CD4-positive, alpha-beta T cell (primary cell): ENCODE measurements around the gene DNAAF9. TPM values are rescaled to one million over a fixed set of nuclear protein-coding genes. Genes with fewer than 3 reads are reported as not detected.

ENCODE experiments used
- ATAC-seq: fragments of 200-7000 bp; cut with Tn5 transposase; one replicate; pipeline ENCODE4 v1.10.0; 2022; ENCODE audit warnings: mild to moderate bottlenecking; ENCODE audit not compliant: poor library complexity
- CTCF ChIA-PET: fragments of 350-600 bp; sonication (Branson Sonifier 250); formaldehyde crosslinking; loops from one replicate; lab custom pipeline; 2021; ENCODE audit warnings: antibody characterized with exemption, inconsistent platforms; lab: Charles Lee
- POLR2A ChIA-PET: fragments of 350-600 bp; sonication (Branson Sonifier 250); formaldehyde crosslinking; loops from one replicate; lab custom pipeline; 2021; ENCODE audit warnings: antibody characterized with exemption, inconsistent platforms; lab: Charles Lee
- DNase-seq, 14 experiments: peaks; one replicate each; pipeline ENCODE4 v3.0.0-alpha.2; 2013 to 2020; ENCODE audit warnings: mixed read lengths in 2 of 14
- H3K27ac ChIP-seq, 2 donors: one replicate each; pipeline versions ENCODE4 v1.5.1 to v1.7.0; 2013; ENCODE audit warnings: low read length in 2 of 2, low read depth in 1 of 2, mild to moderate bottlenecking in 1 of 2
- H3K27me3 ChIP-seq, 2 experiments: 1 replicate in 1 of 2; 2 replicates in 1 of 2; pipeline versions ENCODE4 v1.6.1 to v1.7.0; 2013; ENCODE audit warnings: low read length in 2 of 2, control low read depth in 1 of 2, mild to moderate bottlenecking in 1 of 2, moderate library complexity in 1 of 2; ENCODE audit not compliant: insufficient read depth in 2 of 2, control insufficient read depth in 1 of 2
- H3K36me3 ChIP-seq: one replicate; pipeline ENCODE4 v1.6.1; 2013; ENCODE audit warnings: low read length, control low read depth; ENCODE audit not compliant: insufficient read depth
- H3K4me1 ChIP-seq: one replicate; pipeline ENCODE4 v1.6.1; 2013; ENCODE audit warnings: low read length, control low read depth; ENCODE audit not compliant: insufficient read depth
- H3K4me3 ChIP-seq: one replicate; pipeline ENCODE4 v1.5.1; 2013; ENCODE audit warnings: mild to moderate bottlenecking, low read length, moderate library complexity
- H3K9me3 ChIP-seq, 2 experiments: 1 replicate in 1 of 2; 2 replicates in 1 of 2; pipeline versions ENCODE4 v1.6.1 to v1.7.0; 2013; ENCODE audit warnings: low read length in 2 of 2, mild to moderate bottlenecking in 2 of 2, control low read depth in 1 of 2, moderate library complexity in 1 of 2; ENCODE audit not compliant: control insufficient read depth in 1 of 2, insufficient read depth in 1 of 2
- H3K27ac Mint-ChIP-seq: one replicate; pipeline ENCODE4 v1.8.0; 2020; ENCODE audit warnings: mixed read lengths
- H3K27me3 Mint-ChIP-seq: one replicate; pipeline ENCODE4 v1.8.0; 2021; ENCODE audit warnings: mixed read lengths
- H3K36me3 Mint-ChIP-seq: one replicate; pipeline ENCODE4 v1.8.0; 2021; ENCODE audit warnings: low read depth, mixed read lengths
- H3K4me1 Mint-ChIP-seq: one replicate; pipeline ENCODE4 v1.8.0; 2021; ENCODE audit warnings: low read depth, mixed read lengths
- H3K4me3 Mint-ChIP-seq: one replicate; pipeline ENCODE4 v1.8.0; 2020; ENCODE audit warnings: mild to moderate bottlenecking, mixed read lengths
- H3K9me3 Mint-ChIP-seq: one replicate; pipeline ENCODE4 v1.8.0; 2020; ENCODE audit warnings: mixed read lengths
- CTCF ChIP-seq: fragments of 200-600 bp; IDR thresholded peaks from one replicate; pipeline ENCODE4 v1.8.0; 2022; ENCODE audit warnings: antibody characterized with exemption, mild to moderate bottlenecking
- intact Hi-C, 2 experiments: fragments of 100-400 bp; cut with DNase I in 1 of 2; cut with micrococcal nuclease in 1 of 2; formaldehyde crosslinking; loops; one replicate each; pipeline versions ENCODE4 v1.15.1 to v1.9.0; 2023 to 2025; cut with DNase I, micrococcal nuclease
- polyA plus RNA-seq, 2 donors: library from polyadenylated mRNA; unstranded; fragments of 120-200 nt; gene quantifications; one replicate each; pipeline ENCODE4 v1.2.1, GENCODE V29; 2013
- total RNA-seq, 174 experiments: library from RNA in 2 of 174; stranded (reverse) in 2 of 174; gene quantifications; one replicate each; pipeline ENCODE4 v1.2.3 and lab custom pipeline; 2021 to 2026

DNAAF9 gene
- 1 to 10 TPM; 3.0 TPM for total RNA-seq
- 3.8 TPM for polyA plus RNA-seq (2013, experiment 1 of 2)
- polyA plus RNA-seq (2013, experiment 2 of 2): 3.9 TPM
- 2.3 to 41.0 (median 14.9) reads per million in 172 experiments for total RNA-seq (lab: John Stamatoyannopoulos, UW)

GRCh38 chr20:3407040-3407770, at the start of gene DNAAF9:
Gene DNAAF9 (minus strand): TSS chr20:3407669. CDS start chr20:3407557, 112 bp downstream.
- no peaks in the 10 kb centered on the region for H3K9me3 ChIP-seq
- ATAC-seq: peak; percentile 50
- peaks cover 14% of the 10 kb centered on the region for H3K36me3 Mint-ChIP-seq
- ChIA-PET POLR2A (interaction anchor here (0.6 to 0.9 kb wide), 2 partner anchors 63 to 104 kb away, joined by 3 read pairs; no protein-coding TSS in a partner anchor), CTCF (no interaction called here)
- H3K27ac ChIP-seq: peak within 1 kb of the TSS; percentile 65 to 73
- peak; percentile 32 for TF ChIP-seq CTCF
- H3K27me3 ChIP-seq: no peaks in the 10 kb centered on the region
- H3K27me3 Mint-ChIP-seq: no peaks in the 10 kb centered on the region
- intact Hi-C loops: loop anchor here (5.0 kb wide), 4 partner anchors 200 to 755 kb away; partner anchors contain the start of genes IDH3B (in 1 of the 2), ITPA (in 1 of the 2), MRPS26 (in 1 of the 2) and NOP56 (in 1 of the 2)
- H3K9me3 Mint-ChIP-seq: no peaks in the 10 kb centered on the region
- DNase-seq: peak; percentile 35 to 83 (median 54)
- H3K4me1 ChIP-seq: peaks cover 24% of the 10 kb centered on the region
- peak within 1 kb of the TSS; percentile 92 for H3K27ac Mint-ChIP-seq
- H3K4me3 Mint-ChIP-seq: peak within 1 kb of the TSS; percentile 99
- H3K4me1 Mint-ChIP-seq: peaks cover 32% of the 10 kb centered on the region
- peak within 1 kb of the TSS; percentile 99 for H3K4me3 ChIP-seq
- H3K36me3 ChIP-seq: no peaks in the 10 kb centered on the region

DNA sequence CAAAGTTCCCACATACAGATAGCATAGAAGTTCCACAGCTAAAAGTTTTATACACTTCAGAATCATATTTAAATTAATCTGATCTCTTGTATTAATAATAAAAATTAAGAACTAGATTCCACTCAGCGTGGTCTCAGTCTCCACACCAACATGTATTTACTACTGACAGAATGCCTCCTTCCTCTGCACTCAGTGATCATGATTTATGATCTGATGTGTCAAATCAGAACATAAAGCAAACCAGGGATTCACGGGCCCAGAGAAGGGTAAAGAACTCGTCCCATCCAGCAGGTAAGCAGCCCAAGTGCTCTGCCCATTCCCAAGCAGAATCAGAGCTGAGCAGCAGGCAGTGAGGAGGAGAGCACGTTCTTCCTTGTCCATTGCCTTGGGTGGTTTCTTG, 49.2 kb upstream of the DNAAF9 start:
- no peak overlapping the region for H3K27ac ChIP-seq
- ChIA-PET POLR2A (no interaction called here), CTCF (no interaction called here)
- no peak for TF ChIP-seq CTCF
- H3K9me3 ChIP-seq: no peaks in the 10 kb centered on the region
- H3K27me3 ChIP-seq: peaks cover 0 to 4% of the 10 kb centered on the region in 2 experiments
- Mint-ChIP-seq H3K27me3 (peaks cover 5% of the 10 kb centered on the region), H3K9me3 (no peaks in the 10 kb centered on the region), H3K36me3 (no peaks in the 10 kb centered on the region), H3K27ac (no peak overlapping the region), H3K4me3 (no peak overlapping the region), H3K4me1 (no peaks in the 10 kb centered on the region)
- ATAC-seq: no peak
- no peaks in the 10 kb centered on the region for H3K36me3 ChIP-seq
- intact Hi-C loops: no loop called here
- DNase-seq: no peak
- H3K4me1 ChIP-seq: no peaks in the 10 kb centered on the region
- H3K4me3 ChIP-seq: no peak overlapping the region

DNA sequence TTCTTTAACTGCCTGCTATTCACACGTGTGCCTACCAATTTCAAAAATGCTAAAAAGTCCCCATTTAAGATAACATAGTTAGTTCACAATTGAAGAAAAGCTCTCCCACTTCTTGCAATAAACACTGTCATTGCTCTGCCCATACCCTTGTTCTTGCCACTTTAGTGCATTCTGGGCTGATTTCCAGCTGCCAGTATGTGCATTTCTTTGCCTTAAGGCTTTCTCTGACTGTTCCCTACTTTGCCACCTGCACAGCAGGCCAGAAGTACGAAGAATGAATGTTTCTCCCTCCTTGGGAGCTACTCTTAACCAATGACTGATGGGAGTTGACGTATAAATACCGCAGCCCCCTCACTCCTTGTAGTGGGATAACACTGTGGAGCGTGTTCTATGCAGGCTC, 47.4 kb upstream of the DNAAF9 start:
- ChIA-PET POLR2A (no interaction called here), CTCF (no interaction called here)
- intact Hi-C loops: no loop called here
- Mint-ChIP-seq H3K4me1 (no peaks in the 10 kb centered on the region), H3K27me3 (peaks cover 11% of the 10 kb centered on the region), H3K4me3 (no peak overlapping the region), H3K9me3 (no peaks in the 10 kb centered on the region), H3K36me3 (no peaks in the 10 kb centered on the region), H3K27ac (no peak overlapping the region)
- Histone ChIP-seq H3K4me1 (no peaks in the 10 kb centered on the region), H3K27ac (no peak overlapping the region), H3K27me3 (peaks cover 0 to 4% of the 10 kb centered on the region in 2 experiments), H3K36me3 (no peaks in the 10 kb centered on the region), H3K4me3 (no peak overlapping the region), H3K9me3 (no peaks in the 10 kb centered on the region)
- no peak for ATAC-seq
- DNase-seq: no peak
- TF ChIP-seq CTCF: no peak
